ENCODE data around the gene KCNJ18.

DNA sequence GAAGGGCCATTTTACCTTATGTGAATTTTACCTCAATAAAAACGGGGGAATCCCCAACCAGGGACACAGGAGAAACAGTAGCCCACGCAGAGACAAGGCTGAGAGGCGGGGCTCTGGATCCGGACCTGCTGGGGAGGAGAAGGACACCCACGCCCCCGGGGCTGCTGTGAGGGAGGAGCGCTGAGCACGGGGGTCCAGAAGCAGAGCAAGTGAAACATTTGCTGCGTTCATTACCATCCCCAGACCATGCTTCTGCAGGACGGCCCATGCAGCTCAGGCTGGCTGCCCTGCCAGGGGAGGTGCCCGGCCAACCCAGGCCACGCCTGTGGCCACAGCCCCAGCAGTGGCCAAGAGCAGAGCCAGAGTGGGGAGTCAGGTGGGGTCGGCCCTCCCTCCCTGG lies 50.0 kb downstream of the KCNJ18 start:
- TF ChIP-seq POLR2A (IDR thresholded peaks at IDR 0.05; ENCODE audit: low read depth, low read length) (no peak), SPI1 (IDR thresholded peaks at IDR 0.05; ENCODE audit: low read depth, low read length) (no peak)
